Measurements from ENCODE around the gene TRPM2. TPM values are rescaled to one million over a fixed set of nuclear protein-coding genes. Genes with fewer than 3 reads are reported as not detected.
"Not testable (repeated sequence)": the region's sequence is repeated elsewhere in the genome, so short reads cannot be mapped to it uniquely, and the experiment has no call there.

TRPM2 gene
- total and polyA plus RNA-seq, 2 of the 13 experiments (the other 11 are each of a cell fraction or from before 2014, with no cell fraction given): 0.07 to 0.20 TPM

DNA sequence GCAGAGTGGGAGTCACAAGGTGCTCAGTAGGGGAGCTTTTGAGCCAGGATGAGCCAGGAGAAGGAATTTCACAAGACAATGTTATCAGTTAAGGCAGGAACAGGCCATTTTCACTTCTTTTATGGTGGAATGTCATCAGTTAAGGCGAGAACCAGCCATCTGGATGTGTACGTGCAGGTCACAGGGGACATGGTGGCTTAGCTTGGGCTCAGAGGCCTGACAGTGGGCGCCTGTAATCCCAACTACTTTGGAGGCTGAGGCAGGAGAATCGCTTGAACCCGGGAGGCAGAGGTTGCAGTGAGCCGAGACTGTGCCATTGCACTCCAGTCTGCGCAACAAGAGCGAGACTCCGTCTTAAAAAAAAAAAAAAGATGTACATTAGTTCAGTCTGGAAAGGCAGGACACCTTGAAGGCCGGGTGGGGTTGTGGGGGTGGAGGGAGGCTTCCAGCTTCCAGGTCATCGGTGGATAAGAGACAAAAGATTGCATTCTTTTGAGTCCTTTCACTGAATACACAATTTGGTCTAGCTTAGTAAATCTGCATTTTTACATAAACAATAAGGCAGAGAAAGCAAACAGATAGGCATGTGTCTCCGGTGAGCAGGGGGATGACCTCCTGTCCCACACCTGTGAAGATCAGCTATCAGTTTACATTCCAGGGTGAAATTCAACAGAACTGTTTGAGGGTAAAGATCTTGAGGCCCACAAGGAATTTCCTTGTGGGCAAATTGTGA is 11.5 kb upstream of the TRPM2 start:
- peaks cover 3 to 16% of the 10 kb centered on the region in 2 experiments; a peak in 3 of 5 replicates for H3K27me3 ChIP-seq (ENCODE audit: control insufficient read depth in 1 of 2, insufficient read depth in 2 of 2, low read length in 2 of 2)
- TF ChIP-seq TEAD3 (CRISPR knock-in tag; optimal IDR thresholded peaks at IDR 0.05; ENCODE audit: borderline replicate concordance) (peak; percentile 91), SP5 (CRISPR knock-in tag; IDR thresholded peaks at IDR 0.05; ENCODE audit: borderline replicate concordance, low read depth) (0 out of 2 replicates have a peak, but pooled peaks have one; percentile 15), FOXP1 (CRISPR knock-in tag; IDR thresholded peaks at IDR 0.05) (0 out of 2 replicates have a peak, but pooled peaks have one; percentile 12), NR2F6 (IDR thresholded peaks at IDR 0.05) (peak; percentile 56; the same call in 1 of the 2 replicates), NR2F6 (CRISPR knock-in tag; IDR thresholded peaks at IDR 0.05) (0 out of 2 replicates have a peak, but pooled peaks have one; percentile 17), SOX6 (CRISPR knock-in tag; IDR thresholded peaks at IDR 0.05) (0 out of 2 replicates have a peak, but pooled peaks have one; percentile 28), RARA (CRISPR knock-in tag; IDR thresholded peaks at IDR 0.05) (peak; percentile 37; the same call in 1 of the 2 replicates), SOX13 (CRISPR knock-in tag; conservative IDR thresholded peaks at IDR 0.05 in 1 of 2, IDR thresholded peaks at IDR 0.05 in 1 of 2) (peak in 1 of 2 experiments; percentile 13; a peak in 1 of 4 replicates), SIX1 (CRISPR knock-in tag; IDR thresholded peaks at IDR 0.05; ENCODE audit: borderline replicate concordance) (peak; percentile 53; the same call in 1 of the 2 replicates)
- H3K9me3 ChIP-seq (ENCODE audit: low read length); H3K4me3 ChIP-seq (replicated peaks in 1 of 3; ENCODE audit: insufficient read depth in 1 of 3, low read depth in 2 of 3, low read length in 3 of 3); intact Hi-C loops (cut with micrococcal nuclease; ENCODE audit: unreplicated experiment); in situ Hi-C loops (cut with HindIII; ENCODE audit: extremely low pct_ligation_motif_present, low pct_unique_long_range_greater_than_20kb); H3K27ac ChIP-seq (ENCODE audit: extremely low read length, insufficient read depth, low read length); H3K79me2 ChIP-seq (ENCODE audit: insufficient read depth, low read length); H3K9ac ChIP-seq (ENCODE audit: insufficient read depth, low read depth, low read length); BruUV-seq (replicated peaks); ATAC-seq; POLR2A ChIA-PET; H2AFZ ChIP-seq (ENCODE audit: low read length); CTCF ChIA-PET (ENCODE audit: low intra/inter-chr PET ratio, low total read pairs); H3K36me3 ChIP-seq (replicated peaks in 1 of 2; ENCODE audit: control insufficient read depth in 1 of 2, insufficient read depth in 2 of 2, low read length in 2 of 2); H4K20me1 ChIP-seq (ENCODE audit: insufficient read depth, low read length); TF ChIP-seq FOXP1, SOX6, SOX13 (IDR thresholded peaks at IDR 0.05): not testable (repeated sequence)
- TF ChIP-seq, protein P1, sequence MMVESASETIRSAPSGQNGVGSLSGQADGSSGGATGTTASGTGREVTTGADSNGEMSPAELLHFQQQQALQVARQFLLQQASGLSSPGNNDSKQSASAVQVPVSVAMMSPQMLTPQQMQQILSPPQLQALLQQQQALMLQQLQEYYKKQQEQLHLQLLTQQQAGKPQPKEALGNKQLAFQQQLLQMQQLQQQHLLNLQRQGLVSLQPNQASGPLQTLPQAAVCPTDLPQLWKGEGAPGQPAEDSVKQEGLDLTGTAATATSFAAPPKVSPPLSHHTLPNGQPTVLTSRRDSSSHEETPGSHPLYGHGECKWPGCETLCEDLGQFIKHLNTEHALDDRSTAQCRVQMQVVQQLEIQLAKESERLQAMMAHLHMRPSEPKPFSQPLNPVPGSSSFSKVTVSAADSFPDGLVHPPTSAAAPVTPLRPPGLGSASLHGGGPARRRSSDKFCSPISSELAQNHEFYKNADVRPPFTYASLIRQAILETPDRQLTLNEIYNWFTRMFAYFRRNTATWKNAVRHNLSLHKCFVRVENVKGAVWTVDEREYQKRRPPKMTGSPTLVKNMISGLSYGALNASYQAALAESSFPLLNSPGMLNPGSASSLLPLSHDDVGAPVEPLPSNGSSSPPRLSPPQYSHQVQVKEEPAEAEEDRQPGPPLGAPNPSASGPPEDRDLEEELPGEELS (CRISPR knock-in tag; IDR thresholded peaks at IDR 0.05): peak; percentile 18; the same call in 1 of the 2 replicates
- H3K4me1 ChIP-seq (ENCODE audit: insufficient read depth, low read length): peaks cover 50% of the 10 kb centered on the region
- FAIRE-seq (peak; percentile 32), DNase-seq (ENCODE audit: low spot score) (peak; percentile 13)
- H3K4me2 ChIP-seq (ENCODE audit: low read depth, low read length): peak overlapping the region; percentile 36
- WGBS (ENCODE audit: low lambda C conversion rate): 48% methylated on average over 11 of the region's 12 CpGs

DNA sequence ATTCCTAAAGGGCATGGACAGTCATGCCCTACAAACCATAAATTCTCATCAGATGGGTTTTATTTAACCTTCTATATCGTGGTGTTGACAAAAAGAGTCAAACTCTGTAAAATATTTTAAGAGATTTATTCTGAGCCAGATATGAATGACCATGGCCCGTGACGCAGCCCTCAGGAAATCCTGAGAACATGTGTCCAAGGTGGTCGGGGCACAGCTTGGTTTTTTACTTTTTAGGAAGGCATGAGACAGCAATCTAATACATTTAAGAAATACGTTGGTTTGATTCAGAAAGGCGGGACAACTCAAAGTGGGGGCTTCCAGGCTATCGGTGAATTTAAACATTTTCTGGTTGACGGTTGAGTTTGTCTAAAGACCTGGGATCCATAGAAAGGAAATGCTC is 10.4 kb upstream of the TRPM2 start:
- H3K27ac ChIP-seq (ENCODE audit: extremely low read length, insufficient read depth, low read length); H3K4me3 ChIP-seq (replicated peaks in 1 of 3; ENCODE audit: insufficient read depth in 1 of 3, low read depth in 2 of 3, low read length in 3 of 3); BruUV-seq (replicated peaks); H2AFZ ChIP-seq (ENCODE audit: low read length); DNase-seq (ENCODE audit: low spot score); POLR2A ChIA-PET; intact Hi-C loops (cut with micrococcal nuclease; ENCODE audit: unreplicated experiment); H3K79me2 ChIP-seq (ENCODE audit: insufficient read depth, low read length); H3K4me2 ChIP-seq (ENCODE audit: low read depth, low read length); H3K36me3 ChIP-seq (replicated peaks in 1 of 2; ENCODE audit: control insufficient read depth in 1 of 2, insufficient read depth in 2 of 2, low read length in 2 of 2); FAIRE-seq; ATAC-seq; in situ Hi-C loops (cut with HindIII; ENCODE audit: extremely low pct_ligation_motif_present, low pct_unique_long_range_greater_than_20kb); CTCF ChIA-PET (ENCODE audit: low intra/inter-chr PET ratio, low total read pairs); H3K9ac ChIP-seq (ENCODE audit: insufficient read depth, low read depth, low read length); H3K9me3 ChIP-seq (ENCODE audit: low read length); H4K20me1 ChIP-seq (ENCODE audit: insufficient read depth, low read length): not testable (repeated sequence)
- H3K4me1 ChIP-seq (ENCODE audit: insufficient read depth, low read length): peaks cover 41% of the 10 kb centered on the region
- peaks cover 3 to 16% of the 10 kb centered on the region in 2 experiments; a peak in 3 of 5 replicates for H3K27me3 ChIP-seq (ENCODE audit: control insufficient read depth in 1 of 2, insufficient read depth in 2 of 2, low read length in 2 of 2)
- 71% methylated on average over 8 of the region's 8 CpGs for WGBS (ENCODE audit: low lambda C conversion rate)

Data from HepG2 (cell line).